Esophagus squamous epithelium (tissue), 4 donors: ENCODE results near the gene RPRD1A.

Experiments used
- POLR2A ChIP-seq, 4 donors: fragments of 450-650 bp; IDR thresholded peaks; one replicate each; pipeline ENCODE4 v1.6.1; 2017; ENCODE audit warnings: antibody characterized with exemption in 4 of 4, mild to moderate bottlenecking in 4 of 4, moderate library complexity in 3 of 4
- TF ChIP-seq, protein P1 (sequence below), 6 experiments: fragments of 450-650 bp in 4 of 6; fragments of 200-600 bp in 2 of 6; sonication (generic) in 2 of 6; IDR thresholded peaks; one replicate each; pipeline ENCODE4 v1.5.1; 2016 to 2019; ENCODE audit warnings: antibody characterized with exemption in 6 of 6, mild to moderate bottlenecking in 4 of 6, moderate library complexity in 4 of 6

DNA sequence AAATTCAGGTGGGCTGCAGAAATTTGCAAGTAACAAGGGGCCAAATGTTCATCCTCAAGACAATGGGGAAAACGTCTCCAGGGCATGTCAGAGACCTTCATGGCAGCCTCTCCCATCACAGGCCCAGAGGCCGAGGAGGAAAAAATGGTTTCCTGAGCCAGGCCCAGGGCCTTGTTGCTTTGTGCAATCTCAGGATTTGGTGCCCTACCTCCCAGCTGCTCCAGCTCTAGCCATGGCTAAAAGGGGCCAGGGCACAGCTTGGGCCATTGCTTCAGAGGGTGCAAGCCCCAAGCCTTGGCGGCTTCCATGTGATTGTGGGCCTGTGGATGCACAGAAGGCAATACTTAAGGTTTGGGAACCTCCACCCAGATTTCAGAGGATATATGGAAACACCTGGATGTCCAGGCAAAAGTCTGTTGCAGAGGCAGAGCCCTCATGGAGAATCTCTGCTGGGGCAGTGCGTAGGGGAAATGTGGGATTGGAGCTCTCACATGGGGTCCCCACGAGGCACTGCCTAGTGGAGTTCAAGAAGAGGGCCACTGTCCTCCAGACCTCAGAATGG is 29.2 kb downstream of the RPRD1A start:
- TF ChIP-seq, protein P1, sequence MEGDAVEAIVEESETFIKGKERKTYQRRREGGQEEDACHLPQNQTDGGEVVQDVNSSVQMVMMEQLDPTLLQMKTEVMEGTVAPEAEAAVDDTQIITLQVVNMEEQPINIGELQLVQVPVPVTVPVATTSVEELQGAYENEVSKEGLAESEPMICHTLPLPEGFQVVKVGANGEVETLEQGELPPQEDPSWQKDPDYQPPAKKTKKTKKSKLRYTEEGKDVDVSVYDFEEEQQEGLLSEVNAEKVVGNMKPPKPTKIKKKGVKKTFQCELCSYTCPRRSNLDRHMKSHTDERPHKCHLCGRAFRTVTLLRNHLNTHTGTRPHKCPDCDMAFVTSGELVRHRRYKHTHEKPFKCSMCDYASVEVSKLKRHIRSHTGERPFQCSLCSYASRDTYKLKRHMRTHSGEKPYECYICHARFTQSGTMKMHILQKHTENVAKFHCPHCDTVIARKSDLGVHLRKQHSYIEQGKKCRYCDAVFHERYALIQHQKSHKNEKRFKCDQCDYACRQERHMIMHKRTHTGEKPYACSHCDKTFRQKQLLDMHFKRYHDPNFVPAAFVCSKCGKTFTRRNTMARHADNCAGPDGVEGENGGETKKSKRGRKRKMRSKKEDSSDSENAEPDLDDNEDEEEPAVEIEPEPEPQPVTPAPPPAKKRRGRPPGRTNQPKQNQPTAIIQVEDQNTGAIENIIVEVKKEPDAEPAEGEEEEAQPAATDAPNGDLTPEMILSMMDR (IDR thresholded peaks at IDR 0.05), result no peak
- no peak for TF ChIP-seq POLR2A (IDR thresholded peaks at IDR 0.05)
